HepG2 (cell line): Measurements from ENCODE around the gene FAM25A. TPM values are rescaled to one million over a fixed set of nuclear protein-coding genes. Genes with fewer than 3 reads are reported as not detected.
"Not testable (repeated sequence)": the region's sequence is repeated elsewhere in the genome, so short reads cannot be mapped to it uniquely, and the experiment has no call there.

Experiments
- ATAC-seq: fragments of 200-7000 bp; cut with Tn5 transposase; 3 replicates; pipeline ENCODE4 v1.9.1; 2020; ENCODE audit warnings: mild to moderate bottlenecking, moderate library complexity
- BruUV-seq: library from RNA; stranded (reverse); fragments of 400-500 nt; replicated peaks from 2 replicates; lab custom pipeline; 2021; lab: Mats Ljungman, UMichigan
- CTCF ChIA-PET: fragments of 300-600 bp; formaldehyde crosslinking; extraction: SDS; loops from one replicate; lab custom pipeline; 2021; ENCODE audit warnings: low total read pairs, inconsistent platforms, low intra/inter-chr PET ratio; lab: Yijun Ruan, JAX
- POLR2A ChIA-PET: fragments of 350-600 bp; sonication (Branson Sonifier 250); formaldehyde crosslinking; loops from one replicate; lab custom pipeline; 2020; ENCODE audit warnings: antibody characterized with exemption, inconsistent platforms; lab: Yijun Ruan, JAX
- DNase-seq: peaks from one replicate; pipeline ENCODE4 v3.0.0-alpha.2; 2015; ENCODE audit warnings: low spot score
- FAIRE-seq: peaks from 3 replicates; lab custom pipeline; 2011; peaks lifted over from hg19 to GRCh38; lab: Jason Lieb, UNC
- H2AFZ ChIP-seq: one replicate; pipeline ENCODE4 v1.6.1; 2011; ENCODE audit warnings: low read length, inconsistent platforms
- H3K27ac ChIP-seq: fragments of 300-600 bp; 3 replicates; pipeline ENCODE4 v1.8.0; 2011; ENCODE audit warnings: mixed run types, mild to moderate bottlenecking, mixed read lengths, low read length, inconsistent platforms; ENCODE audit not compliant: insufficient read depth; ENCODE audit errors: extremely low read length
- H3K27me3 ChIP-seq, 2 experiments: fragments of 200-600 bp in 1 of 2; 2 replicates in 1 of 2; 3 replicates in 1 of 2; pipeline versions ENCODE4 v1.6.0 to v1.8.0; 2011; ENCODE audit warnings: low read length in 2 of 2, mild to moderate bottlenecking in 2 of 2, moderate library complexity in 2 of 2, inconsistent platforms in 1 of 2; ENCODE audit not compliant: insufficient read depth in 2 of 2, control insufficient read depth in 1 of 2
- H3K36me3 ChIP-seq, 2 experiments: fragments of 200-600 bp in 1 of 2; replicated peaks in 1 of 2; 2 replicates in 1 of 2; 3 replicates in 1 of 2; pipeline versions ENCODE4 v1.5.1 to v1.8.0; 2011; ENCODE audit warnings: low read length in 2 of 2, inconsistent platforms in 1 of 2; ENCODE audit not compliant: insufficient read depth in 2 of 2, control insufficient read depth in 1 of 2
- H3K4me1 ChIP-seq: 2 replicates; pipeline ENCODE4 v1.5.1; 2012; ENCODE audit warnings: low read length, inconsistent platforms; ENCODE audit not compliant: insufficient read depth
- H3K4me2 ChIP-seq: 2 replicates; pipeline ENCODE4 v1.6.0; 2011; ENCODE audit warnings: low read depth, low read length, inconsistent platforms
- H3K4me3 ChIP-seq, 3 experiments: fragments of 200-600 bp in 1 of 3; sonication (generic), shearing (Covaris generic) in 1 of 3; replicated peaks in 1 of 3; 2 replicates each; pipeline ENCODE4 v1.5.1; 2011 to 2016; ENCODE audit warnings: low read length in 3 of 3, inconsistent platforms in 2 of 3, low read depth in 2 of 3, mild to moderate bottlenecking in 2 of 3, control low read depth in 1 of 3, mixed read lengths in 1 of 3; ENCODE audit not compliant: insufficient read depth in 1 of 3
- H3K79me2 ChIP-seq: one replicate; pipeline ENCODE4 v1.6.1; 2011; ENCODE audit warnings: low read length, inconsistent platforms; ENCODE audit not compliant: insufficient read depth
- H3K9ac ChIP-seq: 2 replicates; pipeline ENCODE4 v1.6.0; 2011; ENCODE audit warnings: mild to moderate bottlenecking, low read depth, low read length, inconsistent platforms; ENCODE audit not compliant: insufficient read depth
- H3K9me3 ChIP-seq: 2 replicates; pipeline ENCODE4 v1.5.1; 2012; ENCODE audit warnings: mild to moderate bottlenecking, low read length
- H4K20me1 ChIP-seq: 2 replicates; pipeline ENCODE4 v1.6.0; 2011; ENCODE audit warnings: inconsistent platforms, mild to moderate bottlenecking, low read length, moderate library complexity; ENCODE audit not compliant: insufficient read depth
- ARNT ChIP-seq: fragments of 450-650 bp; IDR thresholded peaks from 2 replicates; pipeline ENCODE4 v1.6.1; 2017
- ELF4 ChIP-seq: sonication (generic); formaldehyde crosslinking; IDR thresholded peaks from 2 replicates; pipeline ENCODE4 v1.5.0; 2020; ENCODE audit warnings: missing genetic modification reagents, mild to moderate bottlenecking, moderate library complexity, borderline replicate concordance
- NAIF1 ChIP-seq: sonication (generic); formaldehyde crosslinking; IDR thresholded peaks from 2 replicates; pipeline ENCODE4 v1.5.0; 2020; ENCODE audit warnings: mild to moderate bottlenecking, missing genetic modification reagents, borderline replicate concordance
- RFX1 ChIP-seq: fragments of 450-650 bp; IDR thresholded peaks from 2 replicates; pipeline ENCODE4 v1.6.1; 2017
- ZFYVE20 ChIP-seq: sonication (generic); formaldehyde crosslinking; IDR thresholded peaks from 2 replicates; pipeline ENCODE4 v1.8.0; 2023; ENCODE audit warnings: low read depth, mild to moderate bottlenecking, moderate library complexity, missing genetic modification reagents, borderline replicate concordance
- ZNF124 ChIP-seq: sonication (generic); formaldehyde crosslinking; IDR thresholded peaks from 2 replicates; pipeline ENCODE4 v1.4.0; 2020; ENCODE audit warnings: missing genetic modification reagents
- ZNF256 ChIP-seq: sonication (generic); formaldehyde crosslinking; conservative IDR thresholded peaks from 2 replicates; pipeline ENCODE4 v1.4.0; 2020; ENCODE audit warnings: missing genetic modification reagents
- ZNF3 ChIP-seq: IDR thresholded peaks from 2 replicates; pipeline ENCODE4 v1.7.0; 2017; ENCODE audit warnings: inconsistent platforms
- ZNF44 ChIP-seq: sonication (generic); formaldehyde crosslinking; IDR thresholded peaks from 2 replicates; pipeline ENCODE4 v1.5.1; 2020; ENCODE audit warnings: mild to moderate bottlenecking, missing genetic modification reagents
- WGBS: methylation state at CpG from one replicate; pipeline ENCODE4 v1.1.6; 2017; ENCODE audit warnings: low lambda C conversion rate; 5-methylcytosine and 5-hydroxymethylcytosine counted together
- in situ Hi-C: cut with HindIII; loops from 2 replicates; pipeline ENCODE4 v1.10.0; 2017; ENCODE audit warnings: low pct_unique_long_range_greater_than_20kb; ENCODE audit not compliant: extremely low pct_ligation_motif_present
- intact Hi-C: fragments of 100-400 bp; cut with micrococcal nuclease; formaldehyde crosslinking; loops from one replicate; pipeline ENCODE4 v1.10.0; 2022; ENCODE audit not compliant: unreplicated experiment
- polyA plus RNA-seq, 8 experiments: library from polyadenylated mRNA; depleted of rRNA in 3 of 8; stranded (reverse) in 7 of 8; unstranded in 1 of 8; fragments of >200 nt; fragmentation: Illumina TruSeq in 4 of 8; extraction: Trizol in 4 of 8; gene quantifications; 2 replicates each; pipeline versions ENCODE4 v1.2.1 to v1.2.3, GENCODE V29; 2011 to 2016; ENCODE audit warnings: low read depth in 4 of 8, missing spikeins in 1 of 8, mixed read lengths in 1 of 8; ENCODE audit not compliant: insufficient read depth in 1 of 8
- total RNA-seq, 5 experiments: library from RNA; depleted of rRNA; stranded (reverse); fragments of >200 nt; fragmentation: Illumina TruSeq; extraction: Trizol; gene quantifications; 2 replicates each; pipeline ENCODE4 v1.2.3, GENCODE V29; 2016; ENCODE audit warnings: low read depth in 1 of 5
- TF ChIP-seq, protein P1 (sequence below), 2 experiments: IDR thresholded peaks; 2 replicates each; pipeline ENCODE4 v1.6.1; 2011 to 2012; ENCODE audit warnings: low read length in 2 of 2, borderline replicate concordance in 1 of 2, low read depth in 1 of 2, mild to moderate bottlenecking in 1 of 2, moderate library complexity in 1 of 2

The FAM25A gene
- total and polyA plus RNA-seq, 2 of the 13 experiments (the other 11 are each of a cell fraction or from before 2014, with no cell fraction given) = not detected

GRCh38 chr10:86976362-86977056, 43.6 kb upstream of the FAM25A start:
- H2AFZ ChIP-seq = no peak overlapping the region
- in situ Hi-C loops = no loop called here
- no peaks in the 10 kb centered on the region for H3K4me1 ChIP-seq
- TF ChIP-seq ARNT = no peak
- no peak for TF ChIP-seq ZNF256
- TF ChIP-seq, protein P1, sequence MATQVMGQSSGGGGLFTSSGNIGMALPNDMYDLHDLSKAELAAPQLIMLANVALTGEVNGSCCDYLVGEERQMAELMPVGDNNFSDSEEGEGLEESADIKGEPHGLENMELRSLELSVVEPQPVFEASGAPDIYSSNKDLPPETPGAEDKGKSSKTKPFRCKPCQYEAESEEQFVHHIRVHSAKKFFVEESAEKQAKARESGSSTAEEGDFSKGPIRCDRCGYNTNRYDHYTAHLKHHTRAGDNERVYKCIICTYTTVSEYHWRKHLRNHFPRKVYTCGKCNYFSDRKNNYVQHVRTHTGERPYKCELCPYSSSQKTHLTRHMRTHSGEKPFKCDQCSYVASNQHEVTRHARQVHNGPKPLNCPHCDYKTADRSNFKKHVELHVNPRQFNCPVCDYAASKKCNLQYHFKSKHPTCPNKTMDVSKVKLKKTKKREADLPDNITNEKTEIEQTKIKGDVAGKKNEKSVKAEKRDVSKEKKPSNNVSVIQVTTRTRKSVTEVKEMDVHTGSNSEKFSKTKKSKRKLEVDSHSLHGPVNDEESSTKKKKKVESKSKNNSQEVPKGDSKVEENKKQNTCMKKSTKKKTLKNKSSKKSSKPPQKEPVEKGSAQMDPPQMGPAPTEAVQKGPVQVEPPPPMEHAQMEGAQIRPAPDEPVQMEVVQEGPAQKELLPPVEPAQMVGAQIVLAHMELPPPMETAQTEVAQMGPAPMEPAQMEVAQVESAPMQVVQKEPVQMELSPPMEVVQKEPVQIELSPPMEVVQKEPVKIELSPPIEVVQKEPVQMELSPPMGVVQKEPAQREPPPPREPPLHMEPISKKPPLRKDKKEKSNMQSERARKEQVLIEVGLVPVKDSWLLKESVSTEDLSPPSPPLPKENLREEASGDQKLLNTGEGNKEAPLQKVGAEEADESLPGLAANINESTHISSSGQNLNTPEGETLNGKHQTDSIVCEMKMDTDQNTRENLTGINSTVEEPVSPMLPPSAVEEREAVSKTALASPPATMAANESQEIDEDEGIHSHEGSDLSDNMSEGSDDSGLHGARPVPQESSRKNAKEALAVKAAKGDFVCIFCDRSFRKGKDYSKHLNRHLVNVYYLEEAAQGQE (IDR thresholded peaks at IDR 0.05; ENCODE audit: borderline replicate concordance in 1 of 2, low read depth in 1 of 2, low read length in 2 of 2) = no peak
- no peak for TF ChIP-seq ELF4 (CRISPR knock-in tag)
- no peak for TF ChIP-seq ZNF124 (CRISPR knock-in tag)
- TF ChIP-seq ZNF3 = no peak
- TF ChIP-seq NAIF1 (CRISPR knock-in tag) = no peak
- no peak for TF ChIP-seq ZNF44
- no peak for TF ChIP-seq RFX1
- TF ChIP-seq ZFYVE20 (CRISPR knock-in tag) = no peak
- no peak overlapping the region for H3K9ac ChIP-seq
- H3K27ac ChIP-seq = no peak overlapping the region
- no TSS peak for BruUV-seq
- no peaks in the 10 kb centered on the region for H4K20me1 ChIP-seq
- POLR2A ChIA-PET = no interaction called here
- CTCF ChIA-PET = no interaction called here
- WGBS = 57% methylated on average over 5 of the region's 5 CpGs
- no peaks in the 10 kb centered on the region for H3K79me2 ChIP-seq
- H3K36me3 ChIP-seq = no peaks in the 10 kb centered on the region
- no peak overlapping the region for H3K4me2 ChIP-seq
- H3K27me3 ChIP-seq = peaks cover 1 to 20% of the 10 kb centered on the region in 2 experiments; a peak in 3 of 5 replicates
- intact Hi-C loops = no loop called here
- ATAC-seq (no peak), DNase-seq (no peak), FAIRE-seq (no peak)
- H3K4me3 ChIP-seq = no peak overlapping the region
- H3K9me3 ChIP-seq = no peaks in the 10 kb centered on the region

- ATAC-seq, H3K4me1 ChIP-seq, DNase-seq, in situ Hi-C loops, H3K4me2 ChIP-seq, H3K9ac ChIP-seq, H3K9me3 ChIP-seq, H3K4me3 ChIP-seq, H3K36me3 ChIP-seq, POLR2A ChIA-PET, intact Hi-C loops, H3K27me3 ChIP-seq, H3K27ac ChIP-seq, FAIRE-seq, H2AFZ ChIP-seq, CTCF ChIA-PET, BruUV-seq, H3K79me2 ChIP-seq, H4K20me1 ChIP-seq: not testable (repeated sequence)
- 30% methylated on average over 3 of the region's 3 CpGs for WGBS
These were observed 41.6 kb upstream of the FAM25A start for GRCh38 chr10:86978457-86978856.
